ENCODE data around the gene TRIM8. TPM values are rescaled to one million over a fixed set of nuclear protein-coding genes. Genes with fewer than 3 reads are reported as not detected.

Gene TRIM8
- total and polyA plus RNA-seq, 2 of the 8 experiments (the other 6 are each of a cell fraction or from before 2014, with no cell fraction given), result 24.9 to 38.8 TPM

DNA sequence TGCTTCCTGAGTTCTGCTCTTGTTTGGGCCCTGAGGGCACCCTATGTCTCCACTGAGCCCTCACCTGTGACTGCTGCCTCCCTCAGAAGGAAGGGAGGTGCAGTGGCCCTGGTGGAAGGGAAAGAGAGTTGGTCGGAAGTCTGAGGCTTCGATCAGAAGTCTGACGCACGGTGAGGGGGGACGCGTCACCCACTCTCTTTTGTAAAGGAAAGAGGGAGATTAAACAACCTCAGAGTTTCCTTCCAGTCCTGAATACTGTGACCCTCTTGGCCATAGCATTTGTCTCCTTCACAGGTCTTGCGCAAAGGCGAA, 31.4 kb upstream of the TRIM8 start:
- no peaks in the 10 kb centered on the region for H3K23me2 ChIP-seq (ENCODE audit: low read depth, low read length)

More for the DNA sequence above, 31.4 kb upstream of the TRIM8 start:
- Histone ChIP-seq H3K14ac (ENCODE audit: insufficient read length) (no peak overlapping the region), H4K20me1 (replicated peaks in 1 of 2; ENCODE audit: control insufficient read depth in 1 of 2, insufficient read depth in 2 of 2, low read length in 2 of 2) (no peaks in the 10 kb centered on the region), H3K4ac (replicated peaks; ENCODE audit: insufficient read length, low read depth, low read length) (no peak overlapping the region), H3K27me3 (replicated peaks in 1 of 4; ENCODE audit: control insufficient read depth in 3 of 4, extremely low read depth in 1 of 4, insufficient read depth in 3 of 4, low read length in 3 of 4) (no peaks in the 10 kb centered on the region), H3K9me3 (ENCODE audit: insufficient read depth in 2 of 2, low read depth in 1 of 2, low read length in 1 of 2) (no peaks in the 10 kb centered on the region), H2BK5ac (ENCODE audit: low read depth, low read length) (no peak overlapping the region), H4K8ac (ENCODE audit: extremely low read depth, insufficient read depth, low read length) (no peak overlapping the region), H2BK15ac (ENCODE audit: low read length) (no peak overlapping the region), H3K27ac (ENCODE audit: low read depth, low read length) (no peak overlapping the region), H3K79me2 (ENCODE audit: control insufficient read depth in 1 of 2, insufficient read depth in 2 of 2, low read length in 2 of 2) (no peaks in the 10 kb centered on the region), H2BK20ac (ENCODE audit: low read length) (no peak overlapping the region), H3K18ac (ENCODE audit: extremely low read depth, low read length) (peak overlapping the region; percentile 51; the same call in 1 of the 2 replicates), H3K36me3 (ENCODE audit: control insufficient read depth in 2 of 4, insufficient read depth in 4 of 4, low read length in 3 of 4) (peaks cover 0 to under 1% (median 0%) of the 10 kb centered on the region in 4 experiments; a peak in 2 of 8 replicates), H2AK5ac (ENCODE audit: low read depth, low read length) (no peak overlapping the region), H3K23ac (ENCODE audit: insufficient read length) (no peak overlapping the region), H2BK12ac (ENCODE audit: low read depth, low read length) (no peak overlapping the region), H3K4me3 (ENCODE audit: extremely low read depth in 1 of 4, insufficient read depth in 2 of 4, low read depth in 3 of 4, low read length in 4 of 4) (no peak overlapping the region), H3K79me1 (ENCODE audit: low read depth, low read length) (no peaks in the 10 kb centered on the region; the same call in 1 of the 2 replicates), H3K4me1 (replicated peaks in 1 of 4; ENCODE audit: control insufficient read depth in 3 of 4, insufficient read depth in 4 of 4, low read length in 3 of 4) (peaks cover 0 to 6% (median 2%) of the 10 kb centered on the region in 4 experiments; a peak in 1 of 7 replicates), H2BK120ac (replicated peaks; ENCODE audit: low read depth, low read length) (no peak overlapping the region), H2AFZ (ENCODE audit: low read length) (no peak overlapping the region), H4K5ac (ENCODE audit: insufficient read length, low read depth, low read length) (no peak overlapping the region), H3K4me2 (ENCODE audit: insufficient read depth in 1 of 2, low read depth in 2 of 2, low read length in 2 of 2) (no peak overlapping the region), H3K9ac (replicated peaks in 1 of 4; ENCODE audit: extremely low read depth in 1 of 4, low read depth in 3 of 4, low read length in 3 of 4) (peak overlapping the region in 1 of 4 experiments; percentile 35; a peak in 2 of 7 replicates), H3K56ac (replicated peaks; ENCODE audit: insufficient read length, low read depth, low read length) (no peak overlapping the region), H4K91ac (replicated peaks; ENCODE audit: insufficient read length, low read length) (no peak overlapping the region)
- ChIA-PET POLR2A (ENCODE audit: partially characterized antibody) (interaction anchor here (1.0 kb wide), 1 partner anchor 15 kb away, joined by 4 read pairs; no protein-coding TSS in a partner anchor), CTCF (ENCODE audit: partially characterized antibody) (interaction anchor here (1.9 to 8.9 kb wide), 6 partner anchors 16 to 64 kb away, joined by 7 to 160 read pairs (median 26); partner anchors contain the start of gene TRIM8)
- DNase-seq (ENCODE audit: low read depth in 1 of 2, low spot score in 2 of 2), result no peak
- no peak for TF ChIP-seq YY1 (IDR thresholded peaks at IDR 0.05; ENCODE audit: low read depth, low read length)
- WGBS, 2 experiments (ENCODE audit: extremely low coverage in 1 of 2, insufficient coverage in 1 of 2, insufficient read length in 1 of 2, insufficient replicate concordance in 2 of 2, low coverage in 1 of 2, low lambda C conversion rate in 2 of 2, missing lambda C conversion rate in 1 of 2), result 91% methylated on average over 8 of the region's 8 CpGs; no CpG with 5 or more reads in 1 of the 2 experiments
- no peak for FAIRE-seq
